DMS153 treated with DMSO at 0.1 percent for 48 hours (cell line): ENCODE measurements around the gene DACH1.
"Not testable (repeated sequence)": the region's sequence is repeated elsewhere in the genome, so short reads cannot be mapped to it uniquely, and the experiment has no call there.

Experiments
- DNase-seq: peaks from one replicate; lab custom pipeline; 2025; ENCODE audit not compliant: unreplicated experiment; lab: John Stamatoyannopoulos, UW

Gene DACH1

GRCh38 chr13:71867131-71867814, at the start of gene DACH1:
DACH1 (minus strand) TSS chr13:71867204.
- DNase-seq, result peak; percentile 52

- no peak for DNase-seq
Measured at GRCh38 chr13:71913717-71914116, 46.7 kb upstream of the DACH1 start.

GRCh38 chr13:71912524-71912923, 45.5 kb upstream of the DACH1 start:
- DNase-seq, result no peak

GRCh38 chr13:71906448-71906847, 39.4 kb upstream of the DACH1 start:
- no peak for DNase-seq

- DNase-seq, result no peak
Measured at GRCh38 chr13:71902676-71903075, 35.7 kb upstream of the DACH1 start.

GRCh38 chr13:71893506-71893905, 26.5 kb upstream of the DACH1 start:
- DNase-seq, result not testable (repeated sequence)

GRCh38 chr13:71886880-71887279, 19.9 kb upstream of the DACH1 start:
- DNase-seq, result no peak

GRCh38 chr13:71882120-71882519, 15.1 kb upstream of the DACH1 start:
- no peak for DNase-seq

GRCh38 chr13:71880753-71881541, 13.9 kb upstream of the DACH1 start:
- DNase-seq, result no peak

GRCh38 chr13:71879808-71880344, 12.9 kb upstream of the DACH1 start:
- no peak for DNase-seq

- peak; percentile 70 for DNase-seq
Measured at GRCh38 chr13:71879129-71879535, 12.1 kb upstream of the DACH1 start.

- DNase-seq, result no peak
Measured at GRCh38 chr13:71877256-71877653, 10.3 kb upstream of the DACH1 start.

- DNase-seq, result peak; percentile 39
Measured at GRCh38 chr13:71876648-71877255, 9.7 kb upstream of the DACH1 start.

GRCh38 chr13:71875823-71876222, 8.8 kb upstream of the DACH1 start:
- DNase-seq, result no peak

- DNase-seq, result no peak
Measured at GRCh38 chr13:71874458-71874857, 7.5 kb upstream of the DACH1 start.

- peak; percentile 25 for DNase-seq
Measured at GRCh38 chr13:71873418-71874247, 6.6 kb upstream of the DACH1 start.

GRCh38 chr13:71871844-71872243, 4.8 kb upstream of the DACH1 start:
- no peak for DNase-seq

GRCh38 chr13:71871176-71871754, 4.3 kb upstream of the DACH1 start:
- DNase-seq, result no peak

GRCh38 chr13:71870100-71870499, 3.1 kb upstream of the DACH1 start:
- no peak for DNase-seq

GRCh38 chr13:71869274-71869673, 2.3 kb upstream of the DACH1 start:
- no peak for DNase-seq
